Fibroblast of villous mesenchyme (primary cell): ENCODE results near the gene ETV2. TPM values are rescaled to one million over a fixed set of nuclear protein-coding genes. Genes with fewer than 3 reads are reported as not detected.

ENCODE experiments used
- DNase-seq: peaks from one replicate; pipeline ENCODE4 v3.0.0-alpha.2; 2010; ENCODE audit warnings: low read depth
- H3K4me3 ChIP-seq: 2 replicates; pipeline ENCODE4 v1.5.1; 2011; ENCODE audit warnings: low read depth, mild to moderate bottlenecking, low read length
- CTCF ChIP-seq: IDR thresholded peaks from 2 replicates; pipeline ENCODE4 v1.5.1; 2012; ENCODE audit warnings: low read depth, mild to moderate bottlenecking, low read length; ENCODE audit not compliant: insufficient read depth
- total RNA-seq: library from RNA; depleted of rRNA; stranded (reverse); fragments of >200 nt; gene quantifications from 2 replicates; pipeline ENCODE4 v1.2.3, GENCODE V29; 2012

Gene ETV2
- total RNA-seq, 1 donor: 0.86 TPM

GRCh38 chr19:35666251-35666913 lies 24.8 kb downstream of the ETV2 start, which contains the start of gene UPK1A:
Gene UPK1A (plus strand): TSS chr19:35666517. CDS start chr19:35666813, 296 bp downstream.
- DNase-seq: no peak
- no peak within 1 kb of the TSS for H3K4me3 ChIP-seq
- TF ChIP-seq CTCF: no peak

DNA sequence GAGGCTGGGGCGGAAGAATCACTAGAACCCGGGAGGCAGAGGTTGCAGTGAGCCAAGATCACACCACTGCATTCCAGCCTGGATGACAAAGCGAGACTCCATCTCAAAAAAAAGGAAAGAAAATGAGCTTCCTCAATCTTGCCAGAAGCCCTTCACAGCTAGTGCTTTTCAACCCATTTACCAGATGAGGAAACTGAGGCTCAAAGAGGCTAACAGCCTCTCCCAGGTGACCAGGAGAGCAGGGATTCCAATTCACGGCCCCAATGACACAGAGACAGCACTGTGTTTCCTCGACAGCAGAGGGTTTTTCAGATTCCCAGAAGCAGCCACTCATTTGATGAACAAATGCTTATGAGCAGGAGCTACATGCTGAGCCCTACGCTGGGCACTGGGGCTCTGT lies 28.0 kb downstream of the ETV2 start:
- DNase-seq: no peak
- no peak overlapping the region for H3K4me3 ChIP-seq
- no peak for TF ChIP-seq CTCF

- no peak for TF ChIP-seq CTCF
- no peak for DNase-seq
- no peak overlapping the region for H3K4me3 ChIP-seq
Observed at GRCh38 chr19:35669974-35670373, 28.4 kb downstream of the ETV2 start.

DNA sequence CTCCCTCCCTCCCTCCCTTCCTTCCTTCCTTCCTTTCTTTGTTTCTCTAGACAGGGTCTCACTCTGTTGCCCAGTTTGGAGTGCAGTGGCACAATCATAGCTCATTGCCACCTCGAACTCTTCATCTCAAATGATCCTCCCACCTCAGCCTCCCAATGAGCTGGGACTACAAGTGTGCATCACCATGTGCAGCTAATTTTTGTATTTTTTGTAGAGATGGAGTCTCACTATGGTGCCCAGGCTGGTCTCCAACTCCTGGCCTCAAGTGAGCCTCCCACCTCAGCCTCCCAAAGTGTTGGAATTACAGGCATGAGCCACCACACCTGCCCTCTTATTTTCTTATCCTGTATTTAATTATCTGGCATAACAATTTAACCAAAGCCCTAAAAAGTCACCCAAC lies 29.1 kb downstream of the ETV2 start:
- no peak for DNase-seq
- TF ChIP-seq CTCF: no peak

DNA sequence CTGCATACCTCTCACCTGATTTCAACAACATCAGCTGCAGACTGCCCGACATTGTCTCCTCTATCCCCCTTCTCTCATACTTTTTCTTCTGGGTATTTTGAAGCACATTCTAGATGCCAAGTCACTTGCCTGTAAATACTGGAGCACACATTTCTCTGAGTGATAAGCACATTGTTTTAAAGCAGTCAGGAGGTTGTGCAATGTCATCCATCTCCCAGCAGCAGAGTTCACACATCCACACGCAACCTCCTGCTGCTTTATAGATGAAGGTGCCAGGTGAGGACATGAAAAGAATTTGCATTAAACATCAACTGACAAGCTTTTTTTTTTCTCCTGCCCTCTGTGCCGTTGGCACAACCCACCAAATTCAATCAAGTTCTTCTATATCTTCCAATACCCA lies 30.3 kb downstream of the ETV2 start:
- peak; percentile 2 for DNase-seq
- no peak for TF ChIP-seq CTCF

More for the DNA sequence above, 29.1 kb downstream of the ETV2 start:
- H3K4me3 ChIP-seq: no peak overlapping the region

DNA sequence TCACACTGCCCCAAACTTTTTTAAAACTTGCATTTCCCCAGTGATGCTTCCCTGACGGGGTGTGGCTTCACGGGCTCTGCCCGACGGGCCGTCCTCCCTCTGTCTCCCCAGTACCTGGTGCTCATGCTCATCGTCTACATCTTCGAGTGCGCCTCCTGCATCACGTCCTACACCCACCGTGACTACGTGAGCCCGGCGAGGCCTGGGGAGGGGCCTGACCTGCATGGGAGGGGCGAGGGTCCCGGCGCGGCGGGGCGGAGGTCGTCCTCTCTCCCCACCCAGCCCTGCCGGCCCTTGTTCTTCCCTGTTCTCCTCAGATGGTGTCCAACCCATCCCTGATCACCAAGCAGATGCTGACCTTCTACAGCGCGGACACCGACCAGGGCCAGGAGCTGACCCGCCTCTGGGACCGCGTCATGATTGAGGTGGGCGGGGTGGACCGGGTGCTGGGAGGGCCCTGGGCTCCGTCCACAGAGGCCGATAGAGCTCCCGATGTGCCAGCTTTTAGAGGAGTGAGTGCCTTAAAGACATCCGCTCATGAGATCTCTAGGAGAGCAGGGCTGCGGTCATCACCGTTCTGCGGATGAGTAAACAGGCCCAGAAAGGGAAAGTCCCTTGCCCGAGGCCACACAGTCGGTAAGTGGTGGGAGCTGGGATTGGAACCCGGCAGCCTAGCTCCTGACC lies 31.7 kb downstream of the ETV2 start:
- TF ChIP-seq CTCF: no peak
- peak overlapping the region; percentile 58 for H3K4me3 ChIP-seq
- peak; percentile 57 for DNase-seq

More for the DNA sequence above, 30.3 kb downstream of the ETV2 start:
- H3K4me3 ChIP-seq: no peak overlapping the region
